Prostate gland (tissue), 2 donors: ENCODE results near the gene HOXA13.

Source experiments
- POLR2A ChIP-seq: fragments of 450-650 bp; IDR thresholded peaks from one replicate; pipeline ENCODE4 v1.6.1; 2016; ENCODE audit warnings: antibody characterized with exemption, mild to moderate bottlenecking
- POLR2AphosphoS5 ChIP-seq: sonication (generic); formaldehyde crosslinking; IDR thresholded peaks from one replicate; pipeline ENCODE4 v1.6.1; 2017; ENCODE audit warnings: antibody characterized with exemption
- TF ChIP-seq, protein P1 (sequence below), 4 experiments: fragments of 200-600 bp in 2 of 4; fragments of 450-650 bp in 2 of 4; sonication (generic) in 2 of 4; IDR thresholded peaks; 1 replicate in 3 of 4; 2 replicates in 1 of 4; pipeline ENCODE4 v1.5.1; 2016 to 2019; ENCODE audit warnings: antibody characterized with exemption in 4 of 4, mild to moderate bottlenecking in 2 of 4, moderate library complexity in 2 of 4

GRCh38 chr7:27211764-27212204 lies 11.9 kb upstream of the HOXA13 start:
- TF ChIP-seq POLR2A, result no peak
- TF ChIP-seq, protein P1, sequence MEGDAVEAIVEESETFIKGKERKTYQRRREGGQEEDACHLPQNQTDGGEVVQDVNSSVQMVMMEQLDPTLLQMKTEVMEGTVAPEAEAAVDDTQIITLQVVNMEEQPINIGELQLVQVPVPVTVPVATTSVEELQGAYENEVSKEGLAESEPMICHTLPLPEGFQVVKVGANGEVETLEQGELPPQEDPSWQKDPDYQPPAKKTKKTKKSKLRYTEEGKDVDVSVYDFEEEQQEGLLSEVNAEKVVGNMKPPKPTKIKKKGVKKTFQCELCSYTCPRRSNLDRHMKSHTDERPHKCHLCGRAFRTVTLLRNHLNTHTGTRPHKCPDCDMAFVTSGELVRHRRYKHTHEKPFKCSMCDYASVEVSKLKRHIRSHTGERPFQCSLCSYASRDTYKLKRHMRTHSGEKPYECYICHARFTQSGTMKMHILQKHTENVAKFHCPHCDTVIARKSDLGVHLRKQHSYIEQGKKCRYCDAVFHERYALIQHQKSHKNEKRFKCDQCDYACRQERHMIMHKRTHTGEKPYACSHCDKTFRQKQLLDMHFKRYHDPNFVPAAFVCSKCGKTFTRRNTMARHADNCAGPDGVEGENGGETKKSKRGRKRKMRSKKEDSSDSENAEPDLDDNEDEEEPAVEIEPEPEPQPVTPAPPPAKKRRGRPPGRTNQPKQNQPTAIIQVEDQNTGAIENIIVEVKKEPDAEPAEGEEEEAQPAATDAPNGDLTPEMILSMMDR (IDR thresholded peaks at IDR 0.05), result no peak
- TF ChIP-seq POLR2AphosphoS5, result no peak
